ENCODE measurements around the gene ANO10.

DNA sequence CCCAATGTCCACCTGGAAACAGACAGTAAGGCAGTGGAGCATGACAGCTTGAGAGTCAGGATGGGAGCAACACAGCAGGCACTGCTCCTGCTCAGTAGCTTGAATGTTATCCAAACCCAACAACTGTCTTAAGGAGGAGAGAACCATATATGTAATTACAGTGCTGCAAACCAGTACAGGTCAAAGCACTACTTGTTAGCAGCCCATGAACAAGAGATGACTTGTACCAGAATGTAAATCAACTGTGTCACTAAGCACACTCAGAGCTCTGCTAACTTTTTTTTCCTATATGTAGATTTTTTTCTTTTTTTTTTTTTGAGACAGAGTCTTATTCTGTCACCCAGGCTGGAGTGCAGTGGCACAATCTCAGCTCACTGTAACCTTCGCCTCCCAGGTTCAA, 87.1 kb downstream of the ANO10 start:
- TF ChIP-seq, protein P1, sequence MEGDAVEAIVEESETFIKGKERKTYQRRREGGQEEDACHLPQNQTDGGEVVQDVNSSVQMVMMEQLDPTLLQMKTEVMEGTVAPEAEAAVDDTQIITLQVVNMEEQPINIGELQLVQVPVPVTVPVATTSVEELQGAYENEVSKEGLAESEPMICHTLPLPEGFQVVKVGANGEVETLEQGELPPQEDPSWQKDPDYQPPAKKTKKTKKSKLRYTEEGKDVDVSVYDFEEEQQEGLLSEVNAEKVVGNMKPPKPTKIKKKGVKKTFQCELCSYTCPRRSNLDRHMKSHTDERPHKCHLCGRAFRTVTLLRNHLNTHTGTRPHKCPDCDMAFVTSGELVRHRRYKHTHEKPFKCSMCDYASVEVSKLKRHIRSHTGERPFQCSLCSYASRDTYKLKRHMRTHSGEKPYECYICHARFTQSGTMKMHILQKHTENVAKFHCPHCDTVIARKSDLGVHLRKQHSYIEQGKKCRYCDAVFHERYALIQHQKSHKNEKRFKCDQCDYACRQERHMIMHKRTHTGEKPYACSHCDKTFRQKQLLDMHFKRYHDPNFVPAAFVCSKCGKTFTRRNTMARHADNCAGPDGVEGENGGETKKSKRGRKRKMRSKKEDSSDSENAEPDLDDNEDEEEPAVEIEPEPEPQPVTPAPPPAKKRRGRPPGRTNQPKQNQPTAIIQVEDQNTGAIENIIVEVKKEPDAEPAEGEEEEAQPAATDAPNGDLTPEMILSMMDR (conservative IDR thresholded peaks at IDR 0.05 in 1 of 2, IDR thresholded peaks at IDR 0.05 in 1 of 2; ENCODE audit: extremely low read depth in 1 of 2, insufficient read depth in 1 of 2, low read depth in 1 of 2, low read length in 2 of 2): no peak
- TF ChIP-seq EZH2 (IDR thresholded peaks at IDR 0.05; ENCODE audit: borderline replicate concordance, low read length): no peak
